GM19397 (cell line): ENCODE results near the gene AURKAIP1.
A peak's percentile ranks its signal among the peaks of the same experiment; 100 is the strongest.

Source experiments
- ATAC-seq: cut with Tn5 transposase; IDR thresholded peaks from one replicate; pipeline ENCODE4 v1.9.1; 2021; ENCODE audit warnings: mild to moderate bottlenecking, moderate library complexity; ENCODE audit not compliant: unreplicated experiment

Gene AURKAIP1

DNA sequence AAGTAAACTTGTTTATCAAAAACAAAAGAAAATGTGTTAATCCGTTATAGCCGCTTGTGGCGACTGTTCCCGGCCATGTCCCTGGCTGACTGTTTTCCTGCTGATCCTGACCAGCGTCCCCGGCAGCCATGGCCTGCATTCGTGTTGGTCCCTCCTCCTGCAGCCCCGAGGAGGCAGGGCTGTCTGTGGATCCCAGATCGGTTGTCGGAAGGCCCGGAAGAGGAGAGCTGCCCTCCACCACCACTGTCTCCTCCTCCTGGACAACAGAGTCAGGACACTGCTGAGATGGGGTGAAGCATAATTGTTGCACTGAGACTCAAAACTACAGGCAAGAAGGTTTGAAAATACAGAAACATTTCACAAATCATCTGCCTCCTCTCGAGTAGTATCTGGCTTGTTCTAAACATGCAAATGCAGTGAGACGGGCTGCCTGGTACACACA is 13.0 kb downstream of the AURKAIP1 start:
- ATAC-seq, result no peak

DNA sequence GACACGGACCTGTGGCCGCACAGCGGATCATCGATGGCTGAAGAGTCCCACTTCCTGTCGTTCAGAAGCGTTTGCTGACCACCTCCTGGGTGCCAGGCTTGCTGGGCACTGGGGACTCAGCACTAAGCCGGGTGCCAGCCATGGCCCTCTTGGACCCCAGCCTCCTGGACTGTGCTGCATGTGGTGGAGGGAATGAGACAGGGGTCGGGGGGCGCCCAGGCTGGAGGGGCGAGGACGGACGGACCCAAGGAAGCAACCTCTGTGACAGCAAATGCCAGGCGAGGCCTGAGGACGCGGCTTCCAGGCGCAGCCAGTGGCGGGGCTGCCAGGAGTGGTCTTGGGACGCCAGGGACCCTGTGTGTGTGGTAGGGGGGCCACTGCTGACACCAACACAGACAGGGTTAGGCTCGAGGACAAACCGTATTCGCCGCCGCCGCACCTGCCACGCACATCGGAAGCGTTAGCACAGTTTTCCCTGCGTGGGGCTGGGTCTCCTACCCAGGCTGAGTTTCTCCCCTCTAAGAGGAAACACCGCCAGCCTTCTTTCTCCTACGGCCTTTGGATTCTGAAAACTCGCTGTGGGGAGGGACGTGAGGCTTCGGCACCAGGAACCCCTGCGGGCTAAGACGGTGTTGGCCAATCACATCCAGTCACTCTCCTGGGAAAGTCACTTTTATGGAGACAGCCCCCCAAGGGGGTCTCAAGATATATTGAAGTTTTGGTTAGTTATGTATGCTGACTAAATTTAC is 13.6 kb downstream of the AURKAIP1 start:
- ATAC-seq, result no peak

DNA sequence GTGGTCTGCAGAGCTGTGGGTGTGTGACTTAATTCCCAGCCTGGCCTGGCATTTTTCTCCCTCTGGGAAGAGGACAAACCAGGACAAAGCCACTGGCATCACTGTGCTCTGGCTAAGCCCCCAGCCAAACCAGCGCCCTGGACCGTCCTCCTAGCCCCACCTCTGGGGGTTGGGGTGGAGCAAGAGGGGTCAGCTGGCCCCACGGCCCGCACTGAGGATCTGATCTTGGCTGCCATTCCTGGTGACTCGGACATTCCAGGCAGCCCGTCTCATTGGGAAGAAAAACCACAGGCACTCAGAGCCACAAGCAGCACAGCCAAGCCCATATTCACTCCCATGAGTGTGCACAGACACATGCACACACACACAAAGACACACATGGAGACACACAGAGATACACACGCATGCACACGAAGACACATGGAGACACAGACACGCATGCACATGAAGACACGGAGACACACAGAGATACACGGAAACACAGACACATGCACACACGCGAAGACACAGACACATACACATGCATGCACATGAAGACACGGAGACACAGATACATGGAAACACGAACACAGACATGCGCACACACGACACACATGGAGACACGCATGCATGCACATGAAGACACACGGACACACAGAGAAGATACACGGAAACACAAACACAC is 14.4 kb downstream of the AURKAIP1 start:
- ATAC-seq, result no peak

DNA sequence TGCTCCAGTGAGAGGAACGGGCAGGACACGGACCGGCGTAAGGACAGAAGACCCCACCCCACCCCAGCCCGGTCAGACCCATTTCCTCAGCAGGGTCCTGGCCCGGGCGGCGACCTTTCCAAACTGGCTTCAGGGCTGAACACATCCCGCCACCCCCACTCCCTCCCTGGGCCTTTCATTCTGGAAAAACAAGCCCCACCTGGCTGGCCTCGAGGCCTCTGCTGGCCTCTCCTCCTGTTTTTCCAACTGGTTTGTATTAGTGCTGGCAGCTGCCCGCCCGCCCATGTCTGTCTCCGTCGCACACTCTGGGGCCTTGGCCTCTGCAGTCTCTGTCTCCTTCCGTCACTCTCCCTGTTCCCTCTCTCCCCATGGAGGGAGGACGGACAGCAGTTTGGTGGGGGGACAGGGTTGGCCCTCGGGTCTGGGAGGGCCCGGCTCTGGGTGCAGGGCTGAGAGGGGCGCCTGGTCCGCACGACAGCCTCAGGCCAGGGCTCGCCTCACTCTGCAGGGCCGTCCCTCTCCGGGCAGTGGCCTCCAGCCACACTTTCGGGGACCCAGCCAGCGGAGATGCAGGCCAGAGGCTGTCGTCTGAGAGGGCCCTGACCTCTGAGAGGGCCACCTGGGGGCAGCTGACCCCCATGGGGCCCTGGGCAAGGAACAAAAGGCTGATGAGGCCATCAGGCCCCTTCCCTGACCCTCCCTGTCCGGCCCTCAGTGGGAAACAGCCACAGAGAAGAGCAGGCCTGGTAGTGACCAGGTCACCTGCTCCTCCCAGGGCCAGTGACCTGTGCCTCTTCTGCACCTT is 15.1 kb downstream of the AURKAIP1 start:
- no peak for ATAC-seq

DNA sequence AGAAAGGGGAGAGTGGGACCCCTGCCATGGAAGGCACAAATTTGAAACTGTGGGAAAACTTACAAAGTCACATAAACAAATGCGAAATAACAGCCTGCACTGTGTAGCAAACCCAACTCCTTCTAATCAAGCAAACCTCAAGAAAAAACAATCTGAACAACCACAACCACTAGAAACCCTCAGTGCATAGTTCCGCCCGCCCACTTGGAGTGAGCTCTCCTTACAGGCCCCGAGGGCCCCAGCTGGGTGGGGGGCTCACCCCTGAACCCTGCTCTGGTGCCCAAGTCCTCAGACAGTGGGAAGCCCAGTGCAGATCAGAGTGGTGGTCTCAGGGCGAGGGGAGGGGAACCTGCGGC is 15.7 kb downstream of the AURKAIP1 start:
- no peak for ATAC-seq

DNA sequence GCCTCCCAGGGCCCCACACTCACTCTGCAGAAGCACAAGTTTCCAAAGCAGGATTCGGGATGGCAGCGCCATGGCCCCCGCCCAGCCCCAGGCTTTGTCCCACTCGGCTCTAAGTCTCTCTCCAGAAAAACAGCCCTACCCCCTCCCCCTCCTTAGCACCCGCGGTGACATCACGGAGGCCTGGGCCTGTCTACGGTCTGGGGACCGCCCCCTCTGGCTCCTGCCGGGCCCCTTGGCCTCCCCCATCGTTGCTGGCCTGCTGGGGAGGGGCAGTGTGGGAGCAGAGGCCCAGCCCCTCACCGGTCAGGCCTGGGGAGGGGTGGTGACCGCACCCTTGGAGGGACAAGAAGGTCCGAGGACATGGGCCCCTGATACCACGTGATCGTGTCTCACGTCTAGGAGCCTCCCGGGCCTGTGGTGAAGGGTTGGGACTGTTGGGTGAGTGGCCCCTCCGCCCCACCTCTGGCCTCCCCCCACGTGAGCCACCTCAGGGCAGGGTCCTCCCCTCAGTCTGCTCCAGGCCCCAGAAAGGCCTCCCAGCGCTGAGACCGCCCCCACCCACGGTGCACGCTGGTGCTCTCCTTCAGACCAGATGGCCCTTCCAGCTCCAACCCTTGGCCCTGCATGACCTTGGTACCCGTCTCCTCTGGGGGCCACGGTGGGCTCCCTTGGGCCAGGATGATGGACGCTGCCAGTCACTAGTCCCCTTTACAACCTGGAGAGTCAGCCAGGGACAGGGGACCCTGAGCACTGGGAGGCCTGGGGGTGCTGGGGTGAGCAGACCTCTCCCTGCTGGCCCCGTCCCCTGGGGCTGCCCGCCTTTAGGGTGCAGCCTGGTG is 16.4 kb downstream of the AURKAIP1 start, which contains the start of gene MXRA8:
TSS of gene MXRA8 (minus strand) at position 123 of the 839 bp plus-strand sequence. CDS start at position 72, 51 bp downstream.
- no peak for ATAC-seq

DNA sequence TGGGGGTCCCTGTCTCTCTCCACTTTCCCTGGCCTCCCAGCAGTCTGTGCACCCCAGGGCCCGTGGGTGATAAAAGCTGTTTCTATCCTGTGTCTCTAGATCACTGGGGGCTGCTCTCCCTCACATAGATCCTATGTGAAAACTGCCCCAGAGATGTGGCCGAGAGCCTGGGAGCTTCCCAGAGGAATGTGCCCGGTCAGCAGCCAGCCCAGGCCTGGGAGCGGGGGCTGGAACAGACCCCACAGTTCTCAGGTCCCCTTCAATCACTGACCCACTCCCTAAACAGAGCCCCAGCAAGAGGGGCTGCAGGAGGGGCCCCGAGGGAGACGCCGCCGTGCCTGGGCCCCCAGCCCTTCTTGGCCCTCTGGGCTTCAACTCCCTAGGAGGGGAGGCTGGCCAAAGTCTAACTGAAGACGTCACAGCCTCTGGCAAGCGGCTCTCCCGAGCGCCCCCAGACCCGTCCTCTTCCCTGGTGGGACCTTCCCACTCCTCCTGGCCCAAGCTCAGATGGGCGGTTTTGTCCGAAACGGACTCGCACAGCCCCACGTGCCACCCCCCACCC is 17.1 kb downstream of the AURKAIP1 start:
- ATAC-seq, result no peak

DNA sequence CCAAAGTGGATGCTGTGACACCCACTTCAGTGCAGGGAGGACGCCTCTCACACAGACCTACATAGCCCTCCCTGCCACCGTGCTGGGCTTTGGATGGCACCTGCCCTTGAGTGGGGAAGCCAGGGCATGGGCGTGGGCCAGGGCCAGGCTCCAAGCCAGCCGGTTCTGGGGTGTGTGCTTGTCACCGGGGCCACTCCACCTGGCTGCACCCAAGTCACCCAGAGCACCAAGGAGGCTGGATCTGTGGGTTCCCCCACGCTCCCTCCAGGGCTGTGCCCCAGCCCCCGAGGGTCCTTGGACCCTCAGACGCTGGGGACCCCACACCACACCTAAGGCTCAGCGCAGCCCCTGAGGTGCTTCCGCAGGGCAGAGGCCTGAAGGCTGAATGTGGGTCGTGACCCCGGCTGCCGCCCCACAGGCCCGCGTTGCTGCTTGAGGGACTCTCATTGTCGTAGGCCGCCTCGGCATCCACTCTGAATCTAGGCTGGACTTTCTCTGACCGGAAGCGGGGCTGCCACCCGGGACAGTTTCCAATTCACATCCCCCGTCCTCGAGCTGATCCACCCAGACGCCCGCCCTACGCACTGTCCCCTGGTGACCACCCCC is 18.1 kb downstream of the AURKAIP1 start:
- no peak for ATAC-seq

DNA sequence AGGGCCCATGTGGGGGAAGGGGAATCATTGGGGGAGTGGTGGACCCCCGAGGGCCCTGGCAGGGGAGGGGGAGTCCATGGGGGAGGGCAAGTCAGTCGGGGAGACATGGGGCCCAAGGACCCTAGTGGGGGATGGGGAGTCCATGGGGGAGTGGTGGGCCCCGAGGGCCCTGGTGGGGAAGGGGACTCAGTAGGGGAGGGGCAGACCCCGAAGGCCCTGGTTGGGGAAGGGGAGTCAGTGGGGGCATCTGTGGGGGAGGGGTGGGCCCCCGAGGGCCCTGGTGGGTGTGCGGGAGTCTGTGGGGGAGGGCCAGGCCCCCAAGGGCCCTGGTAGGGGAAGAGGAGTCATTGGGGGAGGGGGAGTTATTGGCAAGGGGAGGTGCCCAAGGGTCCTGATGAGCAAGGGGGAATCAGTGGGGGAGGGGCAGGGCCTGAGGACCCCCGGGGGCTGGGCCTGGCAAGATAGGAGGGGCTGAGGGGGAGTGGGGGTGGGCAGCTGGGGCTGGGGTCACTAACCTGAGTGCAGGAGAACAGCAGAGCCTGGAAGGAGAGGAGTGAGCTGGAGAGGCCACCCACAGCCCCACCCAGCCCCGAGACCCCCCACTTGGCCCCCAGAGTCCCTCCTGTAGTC is 18.7 kb downstream of the AURKAIP1 start:
- no peak for ATAC-seq

DNA sequence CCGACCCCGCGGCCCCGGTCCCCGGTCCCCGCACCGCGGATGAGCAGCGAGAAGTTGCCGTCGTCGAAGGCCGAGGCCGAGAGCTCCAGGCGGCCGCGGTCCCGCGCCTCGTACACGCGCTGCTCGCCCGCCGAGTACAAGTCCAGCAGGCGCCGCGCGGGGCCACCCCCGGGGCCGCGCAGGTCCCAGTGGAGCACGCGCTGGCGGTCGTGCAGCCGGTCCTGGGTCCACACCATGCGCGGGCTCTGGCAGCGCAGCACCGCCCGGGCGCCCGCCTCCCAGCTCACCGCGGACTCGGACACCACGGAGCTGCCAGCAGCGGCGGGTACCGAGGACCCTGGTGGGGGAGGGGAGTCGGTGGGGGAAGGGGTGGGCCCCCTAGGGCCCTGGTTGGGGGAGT is 19.6 kb downstream of the AURKAIP1 start:
- ATAC-seq, result no peak

DNA sequence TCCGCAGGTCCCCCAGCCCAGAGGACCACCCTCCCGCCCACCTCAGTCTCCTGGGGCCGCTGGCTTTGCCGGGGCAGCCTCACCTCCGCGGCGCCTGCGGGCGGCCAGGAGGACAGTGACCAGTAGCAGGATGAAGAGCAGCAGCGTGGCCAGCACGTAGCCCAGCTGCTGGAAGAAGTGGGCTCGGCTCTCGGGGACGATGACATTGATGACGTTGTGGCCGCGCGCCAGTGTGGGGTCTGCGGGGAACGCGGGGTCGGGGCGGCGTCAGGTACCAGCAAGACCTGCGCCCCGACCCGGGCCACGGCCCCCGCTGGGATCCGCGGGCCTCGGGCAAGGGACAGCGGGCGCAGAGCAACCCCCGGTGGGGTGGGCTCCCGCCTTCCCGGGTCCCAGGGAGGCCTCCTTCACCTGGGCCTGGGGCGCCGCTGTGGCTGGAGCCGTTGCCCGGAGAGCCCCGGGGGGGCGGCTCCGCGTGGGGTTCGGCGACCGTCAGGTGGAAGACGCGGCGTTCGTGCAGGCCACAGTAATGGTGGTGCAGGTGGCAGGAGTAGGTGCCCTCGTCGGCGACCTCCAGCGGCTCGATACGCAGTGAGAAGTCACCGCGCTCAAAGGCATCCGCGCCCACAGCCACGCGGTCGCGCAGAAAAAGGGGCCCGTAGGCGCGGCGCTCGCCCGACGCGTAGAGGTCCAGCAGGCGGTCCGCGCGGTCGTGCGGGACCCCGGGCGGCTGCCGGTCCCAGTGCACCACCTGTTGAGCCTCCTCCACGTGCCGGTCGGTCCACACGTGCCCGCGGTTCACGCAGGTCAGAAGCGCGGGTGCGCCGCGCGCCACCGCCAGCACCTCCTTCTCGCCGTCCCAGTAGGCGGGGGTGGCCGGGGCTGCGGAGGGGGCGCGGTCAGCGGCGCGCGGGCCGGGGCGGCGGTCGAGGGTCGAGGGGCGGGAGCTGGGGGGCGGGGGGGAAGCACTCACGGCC is 20.4 kb downstream of the AURKAIP1 start:
- ATAC-seq, result no peak

DNA sequence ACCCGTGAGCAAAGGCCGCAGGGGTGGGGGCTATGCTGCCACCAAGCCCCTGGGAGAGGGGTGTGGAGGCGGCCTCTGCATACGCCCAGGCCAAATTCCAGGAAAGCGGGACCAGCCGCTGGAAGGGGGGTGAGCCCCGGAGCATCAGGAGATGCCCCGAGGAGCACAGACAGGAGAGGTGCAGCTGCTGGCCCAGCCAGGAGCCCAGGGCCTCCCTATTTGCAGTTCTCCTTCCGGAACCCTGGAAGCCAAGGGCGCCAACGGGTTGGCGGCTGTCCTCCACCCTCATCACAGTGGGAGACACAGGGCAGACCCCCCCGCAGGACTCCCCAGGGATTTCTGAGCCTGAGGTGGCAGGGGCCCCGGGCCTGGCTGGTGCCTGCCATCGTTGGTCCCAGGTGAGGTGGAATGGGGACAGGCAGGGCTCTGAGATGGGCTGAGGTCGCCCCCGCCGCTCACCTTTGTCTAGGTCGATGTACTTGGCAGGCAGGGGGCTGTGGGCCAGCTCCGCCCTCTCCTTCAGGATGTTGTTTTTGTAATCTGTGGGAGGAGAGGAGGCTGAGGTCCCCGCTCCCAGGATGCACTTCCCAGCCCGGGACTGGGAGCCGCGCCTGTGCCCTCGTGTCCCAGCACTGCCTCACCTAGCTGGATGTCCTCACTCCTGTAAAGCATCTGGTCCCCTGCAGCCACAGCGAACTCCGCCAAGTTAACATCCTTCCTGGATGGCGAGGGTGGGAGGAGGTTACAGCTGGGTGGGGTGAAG is 21.4 kb downstream of the AURKAIP1 start:
- ATAC-seq, result no peak

DNA sequence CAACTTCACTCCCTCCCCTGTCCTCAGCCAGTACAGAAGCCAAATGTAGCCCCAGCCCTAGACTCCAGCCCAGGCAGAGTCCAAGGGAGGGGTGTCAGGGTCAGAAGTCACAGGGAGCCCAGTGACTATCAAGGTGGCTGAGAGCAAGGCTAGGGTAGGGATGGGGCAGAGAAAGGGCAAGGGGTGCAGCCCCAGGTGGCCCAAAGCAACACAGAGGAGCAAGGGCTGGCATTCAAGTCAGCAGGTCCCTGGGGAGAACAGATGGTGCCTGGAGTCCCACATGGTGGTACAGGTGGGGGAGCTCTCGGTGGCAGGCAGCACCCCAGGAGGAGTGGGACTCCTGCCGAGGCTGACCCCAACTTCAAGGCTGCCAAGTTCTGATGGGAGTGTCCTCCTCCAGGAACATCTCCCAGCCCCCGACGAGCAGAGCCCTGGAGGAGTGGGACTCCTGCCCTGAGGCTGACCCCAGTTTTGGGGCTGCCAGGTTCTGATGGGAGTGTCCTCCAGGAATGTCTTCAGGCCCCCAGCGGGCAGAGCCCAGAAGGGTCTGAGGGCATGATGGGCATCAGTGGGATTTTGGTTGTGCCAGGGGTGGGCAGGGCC is 22.1 kb downstream of the AURKAIP1 start:
- ATAC-seq, result no peak

DNA sequence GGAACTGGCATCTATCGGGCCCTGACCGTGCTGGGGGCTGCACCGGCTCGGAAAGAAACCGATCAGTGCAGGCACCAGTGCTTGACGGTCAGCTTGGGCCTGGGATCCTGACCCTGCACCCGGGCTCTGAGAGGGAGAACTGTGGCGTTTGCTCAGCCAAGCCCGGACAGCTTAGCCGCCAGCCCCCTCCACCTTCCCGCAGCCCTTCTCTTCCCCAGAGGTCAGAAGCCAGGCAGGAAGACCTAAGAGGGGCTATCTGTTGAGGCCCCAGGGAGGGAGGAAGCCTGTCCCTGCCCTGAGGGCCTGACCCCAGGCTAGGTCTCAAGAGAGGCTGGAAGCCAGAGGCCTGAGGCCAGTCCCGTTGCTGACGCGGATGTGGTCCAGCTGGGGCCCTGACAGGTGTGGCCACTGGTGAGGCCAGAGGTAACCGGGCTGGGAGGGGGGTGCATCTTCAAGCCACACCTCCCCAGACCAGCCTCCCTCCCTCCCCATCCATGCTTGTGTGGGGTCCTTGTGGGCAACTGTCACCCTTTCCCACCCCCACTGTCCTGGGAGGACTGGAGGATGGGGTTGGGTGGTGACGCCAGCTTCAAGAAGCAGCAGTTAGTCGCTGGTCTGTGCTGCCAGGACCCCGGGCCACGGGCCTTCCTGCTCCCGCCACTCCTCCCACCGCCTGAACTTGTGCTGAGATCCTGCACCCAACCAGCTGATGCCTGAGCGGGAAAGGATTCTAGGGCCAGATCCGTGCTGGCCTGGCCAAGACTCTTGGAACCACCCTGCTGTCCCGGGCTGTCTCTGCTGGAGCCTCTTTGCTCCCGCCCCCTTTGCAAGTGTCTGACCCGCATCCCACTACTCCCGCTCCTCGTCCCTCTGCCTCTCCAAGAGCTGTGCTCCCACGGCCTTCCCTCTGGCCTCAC is 23.2 kb downstream of the AURKAIP1 start:
- no peak for ATAC-seq

DNA sequence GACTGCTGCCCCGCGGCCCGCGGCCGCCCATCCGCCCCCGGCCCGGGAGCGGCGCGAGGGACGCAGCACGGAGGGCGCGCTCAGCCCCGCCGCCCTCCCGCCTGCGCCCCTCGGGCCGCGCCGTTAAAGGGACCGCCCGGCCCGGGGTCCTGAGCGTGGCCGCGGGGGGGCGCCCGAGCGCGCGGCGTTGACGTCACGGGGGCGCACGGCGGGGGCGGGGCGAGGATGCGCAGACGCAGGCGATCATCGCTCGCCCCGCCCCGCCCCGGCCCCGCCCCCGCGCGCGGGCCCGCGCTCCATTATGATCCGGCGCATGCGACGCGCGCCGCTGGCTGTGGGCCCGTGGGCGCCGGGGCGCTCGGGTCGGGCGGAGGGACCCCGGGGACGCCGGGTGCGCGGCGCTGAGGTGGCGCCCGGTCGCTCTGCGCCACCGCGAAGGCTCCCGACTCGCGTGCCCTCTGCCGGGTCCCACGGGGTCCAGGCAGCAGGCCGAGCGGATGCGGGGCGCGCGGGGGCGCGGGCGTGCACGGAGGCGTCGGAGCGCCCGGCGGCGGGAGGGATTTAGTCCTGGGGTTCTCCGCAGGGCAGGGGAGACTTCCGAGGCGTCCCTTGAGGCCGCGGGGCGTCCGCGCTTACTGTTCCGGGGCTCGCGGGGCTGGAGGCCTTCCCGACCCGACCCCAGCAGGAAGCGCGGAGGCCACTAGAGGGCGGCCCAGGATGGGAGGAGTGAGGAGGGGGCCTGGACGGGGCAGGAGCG is 25.6 kb downstream of the AURKAIP1 start, which contains the start of gene DVL1:
TSS of gene DVL1 (minus strand) at position 163 of the 757 bp plus-strand sequence. CDS start 353 bp downstream, outside the sequence.
- peak; percentile 62 for ATAC-seq
